Mesothelial cell of epicardium (in vitro differentiated cells): ENCODE results near the gene CCDC88C. TPM values are rescaled to one million over a fixed set of nuclear protein-coding genes. Genes with fewer than 3 reads are reported as not detected.

Experiments
- DNase-seq, 2 experiments: peaks; one replicate each; pipeline ENCODE4 v3.0.0; 2021; ENCODE audit warnings: low spot score in 2 of 2; ENCODE audit not compliant: unreplicated experiment in 2 of 2
- H3K27ac Mint-ChIP-seq: 2 replicates; pipeline ENCODE4 v1.8.0; 2021; ENCODE audit warnings: mixed read lengths
- H3K27me3 Mint-ChIP-seq: 2 replicates; pipeline ENCODE4 v1.8.0; 2021; ENCODE audit warnings: low read depth, mixed read lengths
- H3K36me3 Mint-ChIP-seq: 2 replicates; pipeline ENCODE4 v1.8.0; 2021; ENCODE audit warnings: mixed read lengths
- H3K4me1 Mint-ChIP-seq: 2 replicates; pipeline ENCODE4 v1.8.0; 2021; ENCODE audit warnings: mixed read lengths
- H3K4me3 Mint-ChIP-seq: 2 replicates; pipeline ENCODE4 v1.8.0; 2021; ENCODE audit warnings: mild to moderate bottlenecking, moderate library complexity, mixed read lengths
- H3K9me3 Mint-ChIP-seq: 2 replicates; pipeline ENCODE4 v1.8.0; 2021; ENCODE audit warnings: mixed read lengths
- CTCF ChIP-seq: fragments of 200-600 bp; sonication (generic); IDR thresholded peaks from one replicate; pipeline ENCODE4 v1.5.0; 2021; ENCODE audit warnings: antibody characterized with exemption; ENCODE audit not compliant: unreplicated experiment
- total RNA-seq: library from RNA; stranded (reverse); gene quantifications from 3 replicates; pipeline ENCODE4 v1.2.1, GENCODE V29; 2021

CCDC88C gene
- total RNA-seq, 1 donor from 2014 or later: 23.7 TPM

- DNase-seq: no peak
- H3K4me3 Mint-ChIP-seq: no peak overlapping the region
- H3K4me1 Mint-ChIP-seq: no peaks in the 10 kb centered on the region
- H3K36me3 Mint-ChIP-seq: peaks cover 41% of the 10 kb centered on the region
- no peak overlapping the region for H3K27ac Mint-ChIP-seq
- H3K9me3 Mint-ChIP-seq: peaks cover 4% of the 10 kb centered on the region
- no peaks in the 10 kb centered on the region for H3K27me3 Mint-ChIP-seq
- TF ChIP-seq CTCF: no peak
Measured at GRCh38 chr14:91456283-91456682, 38.7 kb upstream of the CCDC88C start.

GRCh38 chr14:91454580-91454979 lies 37.0 kb upstream of the CCDC88C start:
- H3K27ac Mint-ChIP-seq: no peak overlapping the region
- DNase-seq: no peak
- H3K4me3 Mint-ChIP-seq: no peak overlapping the region
- no peaks in the 10 kb centered on the region for H3K27me3 Mint-ChIP-seq
- H3K36me3 Mint-ChIP-seq: peaks cover 29% of the 10 kb centered on the region
- H3K9me3 Mint-ChIP-seq: peaks cover 8% of the 10 kb centered on the region
- no peak for TF ChIP-seq CTCF
- H3K4me1 Mint-ChIP-seq: no peaks in the 10 kb centered on the region

GRCh38 chr14:91454155-91454554 lies 36.5 kb upstream of the CCDC88C start:
- Mint-ChIP-seq H3K9me3 (peaks cover 8% of the 10 kb centered on the region), H3K27me3 (no peaks in the 10 kb centered on the region), H3K4me1 (no peaks in the 10 kb centered on the region), H3K27ac (no peak overlapping the region), H3K36me3 (peaks cover 29% of the 10 kb centered on the region), H3K4me3 (no peak overlapping the region)
- TF ChIP-seq CTCF: no peak
- DNase-seq: no peak

GRCh38 chr14:91453744-91454143 lies 36.1 kb upstream of the CCDC88C start:
- Mint-ChIP-seq H3K9me3 (peaks cover 8% of the 10 kb centered on the region), H3K4me1 (no peaks in the 10 kb centered on the region), H3K36me3 (peaks cover 28% of the 10 kb centered on the region), H3K27ac (no peak overlapping the region), H3K4me3 (no peak overlapping the region), H3K27me3 (peaks cover 1% of the 10 kb centered on the region)
- no peak for TF ChIP-seq CTCF
- no peak for DNase-seq

- Mint-ChIP-seq H3K4me1 (no peaks in the 10 kb centered on the region), H3K9me3 (peaks cover 24% of the 10 kb centered on the region), H3K27me3 (peaks cover 35% of the 10 kb centered on the region), H3K4me3 (no peak overlapping the region), H3K36me3 (no peaks in the 10 kb centered on the region), H3K27ac (no peak overlapping the region)
- TF ChIP-seq CTCF: no peak
- DNase-seq: no peak
Measured at GRCh38 chr14:91444335-91445020, 26.9 kb upstream of the CCDC88C start.
